Testis (tissue), 3 donors: Measurements from ENCODE around the gene MFF. TPM values are rescaled to one million over a fixed set of nuclear protein-coding genes. Genes with fewer than 3 reads are reported as not detected.

Experiments
- DNase-seq: peaks from one replicate; pipeline ENCODE4 v3.0.0-alpha.2; 2019
- H3K27ac ChIP-seq, 2 donors: fragments of 200-600 bp; sonication (generic); one replicate each; pipeline ENCODE4 v1.5.1; 2019
- H3K27me3 ChIP-seq: fragments of 200-600 bp; sonication (generic); one replicate; pipeline ENCODE4 v1.5.1; 2019
- H3K36me3 ChIP-seq: fragments of 200-600 bp; sonication (generic); one replicate; pipeline ENCODE4 v1.5.1; 2017; ENCODE audit warnings: low read depth; ENCODE audit errors: missing control alignments
- H3K4me1 ChIP-seq: fragments of 200-600 bp; sonication (generic); one replicate; pipeline ENCODE4 v1.5.1; 2019
- H3K4me3 ChIP-seq, 2 donors: fragments of 200-600 bp; sonication (generic); one replicate each; pipeline ENCODE4 v1.5.1; 2017 to 2019
- H3K9me3 ChIP-seq: fragments of 200-600 bp; sonication (generic); one replicate; pipeline ENCODE4 v1.5.1; 2017
- CTCF ChIP-seq, 3 experiments: fragments of 450-650 bp in 2 of 3; fragments of 200-600 bp in 1 of 3; sonication (generic) in 1 of 3; IDR thresholded peaks; one replicate each; pipeline ENCODE4 v1.5.1; 2016 to 2019; ENCODE audit warnings: antibody characterized with exemption in 3 of 3, mild to moderate bottlenecking in 2 of 3, moderate library complexity in 1 of 3
- POLR2A ChIP-seq: fragments of 450-650 bp; IDR thresholded peaks from one replicate; pipeline ENCODE4 v1.6.1; 2017; ENCODE audit warnings: antibody characterized with exemption, mild to moderate bottlenecking, moderate library complexity
- WGBS, 2 donors: methylation state at CpG; one replicate each; pipeline ENCODE4 v1.1.5; 2018; 5-methylcytosine and 5-hydroxymethylcytosine counted together
- intact Hi-C: fragments of 100-400 bp; cut with DNase I; formaldehyde crosslinking; loops from one replicate; pipeline ENCODE4 v1.15.1; 2023; ENCODE audit warnings: low total_unique reads
- polyA plus RNA-seq: library from polyadenylated mRNA; stranded (reverse); fragments of 350-450 nt; fragmentation: Illumina TruSeq; extraction: RNeasy Lipid Tissue Mini Kit (QIAGEN cat#74804); gene quantifications from one replicate; pipeline ENCODE4 v1.2.3, GENCODE V29; 2014; ENCODE audit warnings: low read depth, low replicate concordance; ENCODE audit not compliant: insufficient read depth
- total RNA-seq, 2 donors: library from RNA; depleted of rRNA; stranded (reverse); fragments of >200 nt; gene quantifications; one replicate each; pipeline ENCODE4 v1.2.3, GENCODE V29; 2016

The MFF gene
- total and polyA plus RNA-seq, 3 donors from 2014 or later: 318 to 457 (median 368) TPM

DNA sequence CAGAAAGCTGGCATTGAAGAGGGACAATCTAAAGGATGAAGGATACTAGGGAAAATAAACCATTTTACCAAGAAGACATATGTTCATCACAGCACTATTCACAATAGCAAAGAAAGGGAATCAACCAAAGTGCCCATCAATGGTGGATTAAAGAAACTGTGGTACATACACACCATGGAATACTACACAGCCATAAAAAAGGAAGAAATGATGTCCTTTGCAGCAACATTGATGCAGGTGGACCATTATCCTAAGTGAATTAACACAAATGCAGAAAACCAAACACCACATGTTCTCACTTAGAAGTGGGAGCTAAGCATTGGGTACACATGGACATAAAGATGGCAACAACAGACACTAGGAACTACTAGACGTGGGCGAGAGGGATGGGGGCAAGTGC, 7.2 kb upstream of the MFF start:
- Histone ChIP-seq H3K4me1 (peaks cover 6% of the 10 kb centered on the region), H3K27ac (no peak overlapping the region), H3K27me3 (no peaks in the 10 kb centered on the region), H3K9me3 (no peaks in the 10 kb centered on the region), H3K36me3 (no peaks in the 10 kb centered on the region), H3K4me3 (no peak overlapping the region)
- 85 to 91% methylated on average over 2 of the region's 2 CpGs for WGBS, 2 donors
- DNase-seq: no peak
- intact Hi-C loops: no loop called here
- TF ChIP-seq CTCF (IDR thresholded peaks at IDR 0.05): no peak
- no peak for TF ChIP-seq POLR2A

DNA sequence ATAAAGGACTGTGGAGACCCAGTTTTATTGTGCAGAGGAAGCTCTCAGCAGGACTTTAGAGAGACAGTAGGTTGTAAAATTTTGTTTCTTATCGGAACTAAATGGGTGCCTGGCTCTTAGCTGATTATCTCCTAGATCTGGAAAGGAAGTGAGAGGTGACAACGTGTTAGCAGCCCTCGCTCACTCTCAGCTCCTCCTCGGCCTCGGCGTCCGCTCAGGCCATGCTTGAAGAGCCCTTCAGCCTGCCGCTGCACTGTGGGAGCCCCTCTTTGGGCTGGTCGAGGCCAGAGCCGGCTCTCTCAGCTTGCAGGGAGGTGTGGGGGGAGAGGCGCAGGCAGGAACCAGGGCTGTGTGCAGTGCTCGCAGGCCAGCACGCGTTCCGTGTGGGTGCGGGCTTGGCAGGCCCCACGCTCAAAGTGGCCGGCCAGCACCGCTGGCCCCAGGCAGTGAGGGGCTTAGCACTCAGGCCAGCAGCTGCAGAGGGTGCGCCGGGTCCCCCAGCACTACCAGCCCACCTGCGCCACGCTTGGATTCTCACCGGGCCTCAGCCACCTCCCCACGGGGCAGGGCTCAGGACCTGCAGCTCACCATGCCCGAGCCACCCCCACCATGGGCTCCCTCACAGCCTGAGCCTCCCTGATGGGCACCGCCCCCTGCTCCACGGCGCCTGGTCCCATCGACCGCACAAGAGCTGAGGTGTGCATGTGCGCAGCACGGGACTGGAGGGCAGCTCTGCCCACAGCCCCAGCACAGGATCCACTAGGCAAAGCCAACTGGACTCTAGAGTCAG, 4.6 kb upstream of the MFF start:
- H3K27me3 ChIP-seq: no peaks in the 10 kb centered on the region
- 88 to 90% methylated on average over 5 to 31 of the region's 33 CpGs for WGBS, 2 donors
- H3K4me1 ChIP-seq: no peaks in the 10 kb centered on the region
- H3K36me3 ChIP-seq: no peaks in the 10 kb centered on the region
- no peak overlapping the region for H3K4me3 ChIP-seq
- H3K27ac ChIP-seq: no peak overlapping the region
- TF ChIP-seq POLR2A (no peak), CTCF (IDR thresholded peaks at IDR 0.05) (no peak)
- intact Hi-C loops: no loop called here
- no peaks in the 10 kb centered on the region for H3K9me3 ChIP-seq
- no peak for DNase-seq

DNA sequence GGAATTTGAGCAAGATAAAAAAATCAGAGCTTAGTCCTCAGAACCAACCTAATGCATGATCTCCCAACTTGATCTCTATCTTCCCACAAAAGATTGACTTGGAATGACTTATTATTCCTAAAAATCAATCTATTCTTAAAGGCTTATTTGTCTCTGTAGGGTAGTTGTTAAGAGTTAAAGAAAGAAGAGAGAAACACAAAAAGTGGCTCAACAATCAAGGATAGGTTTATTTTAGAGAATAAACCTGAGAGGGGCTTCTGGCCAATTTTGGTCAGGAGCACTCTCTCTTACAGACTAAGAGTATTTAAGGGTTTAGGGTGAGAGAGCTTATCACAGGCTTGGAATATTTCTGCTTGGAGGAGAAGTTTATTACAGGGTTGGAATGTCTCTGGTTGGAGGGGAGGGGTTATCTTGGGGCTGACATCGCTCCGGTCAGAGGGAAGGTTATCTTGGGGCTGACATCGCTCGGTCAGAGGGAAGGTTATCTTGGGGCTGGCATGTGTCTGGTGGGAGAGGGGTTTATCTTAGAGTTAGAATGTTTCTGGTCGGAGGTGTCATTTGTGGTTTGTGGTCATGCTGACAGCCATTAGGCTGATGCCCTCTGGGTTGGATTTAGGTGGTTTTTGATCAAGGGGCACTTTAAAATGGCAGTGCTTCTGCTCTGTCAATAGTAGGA, 2.4 kb upstream of the MFF start:
- no peak overlapping the region for H3K27ac ChIP-seq
- no peaks in the 10 kb centered on the region for H3K27me3 ChIP-seq
- no peaks in the 10 kb centered on the region for H3K9me3 ChIP-seq
- TF ChIP-seq POLR2A (no peak), CTCF (IDR thresholded peaks at IDR 0.05) (no peak)
- DNase-seq: no peak
- intact Hi-C loops: no loop called here
- no peaks in the 10 kb centered on the region for H3K4me1 ChIP-seq
- WGBS, 2 donors: 83 to 88% methylated on average over 5 of the region's 5 CpGs
- no peak overlapping the region for H3K4me3 ChIP-seq
- no peaks in the 10 kb centered on the region for H3K36me3 ChIP-seq

- WGBS, 2 donors: 90 to 92% methylated on average over 4 of the region's 4 CpGs
- intact Hi-C loops: no loop called here
- no peak for DNase-seq
- no peaks in the 10 kb centered on the region for H3K9me3 ChIP-seq
- no peaks in the 10 kb centered on the region for H3K27me3 ChIP-seq
- H3K27ac ChIP-seq: no peak overlapping the region
- H3K4me3 ChIP-seq: no peak overlapping the region
- H3K4me1 ChIP-seq: no peaks in the 10 kb centered on the region
- no peaks in the 10 kb centered on the region for H3K36me3 ChIP-seq
- TF ChIP-seq CTCF (IDR thresholded peaks at IDR 0.05): no peak
- TF ChIP-seq POLR2A: no peak
These were observed 1.2 kb upstream of the MFF start for GRCh38 chr2:227323818-227324217.
